Measurements from ENCODE around the gene MIEN1.

DNA sequence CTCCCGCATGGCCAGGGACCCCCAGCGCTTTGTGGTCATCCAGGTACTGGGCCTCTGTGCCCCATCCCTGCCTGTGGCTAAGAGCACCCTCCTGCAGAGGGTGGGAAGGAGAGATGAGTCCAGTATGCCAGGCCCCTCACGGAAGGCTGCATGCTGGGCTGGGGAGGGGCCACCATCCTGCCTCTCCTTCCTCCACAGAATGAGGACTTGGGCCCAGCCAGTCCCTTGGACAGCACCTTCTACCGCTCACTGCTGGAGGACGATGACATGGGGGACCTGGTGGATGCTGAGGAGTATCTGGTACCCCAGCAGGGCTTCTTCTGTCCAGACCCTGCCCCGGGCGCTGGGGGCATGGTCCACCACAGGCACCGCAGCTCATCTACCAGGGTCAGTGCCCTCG lies 3.7 kb downstream of the MIEN1 start:
- no peak for TF ChIP-seq CTCF (IDR thresholded peaks at IDR 0.05)
- no peak for TF ChIP-seq EZH2 (IDR thresholded peaks at IDR 0.05; ENCODE audit: borderline replicate concordance, insufficient read depth, low read depth, low read length, poor library complexity, severe bottlenecking)
